Measurements from ENCODE around the gene AHSG. TPM values are rescaled to one million over a fixed set of nuclear protein-coding genes. Genes with fewer than 3 reads are reported as not detected.

The AHSG gene
- total and polyA plus RNA-seq, 9 donors = 0.25 to 1.7 TPM; not detected in 7

GRCh38 chr3:186669378-186670084, 56.7 kb downstream of the AHSG start:
- Histone ChIP-seq H3K27me3 (no peaks in the 10 kb centered on the region), H3K9me3 (no peaks in the 10 kb centered on the region), H3K4me3 (no peak overlapping the region), H3K36me3 (no peaks in the 10 kb centered on the region), H3K4me1 (ENCODE audit: insufficient read depth) (no peaks in the 10 kb centered on the region), H3K27ac (no peak overlapping the region)
- 77 to 83% (median 83%) methylated on average over 2 of the region's 2 CpGs for WGBS, 3 donors
- no peak for TF ChIP-seq EP300 (IDR thresholded peaks at IDR 0.05)
- no peak for TF ChIP-seq CTCF (IDR thresholded peaks at IDR 0.05)
- TF ChIP-seq POLR2A (IDR thresholded peaks at IDR 0.05) = no peak
- intact Hi-C loops (cut with DNase I) = no loop called here
- DNase-seq = no peak

DNA sequence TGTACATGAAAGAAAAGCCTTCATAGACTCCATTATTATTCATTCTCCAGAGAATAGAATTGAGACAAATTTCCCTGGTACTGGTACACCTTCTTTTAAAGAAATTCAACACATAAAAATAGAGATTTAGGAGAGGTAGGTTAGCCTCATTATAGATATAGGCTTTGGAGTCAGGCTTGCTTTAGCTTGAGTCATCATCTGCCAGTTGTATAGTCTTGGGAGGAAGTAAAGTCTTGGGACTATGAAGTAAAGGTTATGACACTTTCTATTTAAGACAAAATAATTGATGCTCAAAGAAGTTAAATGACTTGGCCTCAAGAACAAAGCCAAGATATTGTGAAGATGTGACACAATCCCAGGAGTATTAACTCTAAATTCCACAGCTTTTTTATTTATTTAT, 57.3 kb downstream of the AHSG start:
- H3K27ac ChIP-seq = no peak overlapping the region
- no peak overlapping the region for H3K4me3 ChIP-seq
- H3K27me3 ChIP-seq = no peaks in the 10 kb centered on the region
- intact Hi-C loops (cut with DNase I) = no loop called here
- H3K9me3 ChIP-seq = no peaks in the 10 kb centered on the region
- no peaks in the 10 kb centered on the region for H3K4me1 ChIP-seq (ENCODE audit: insufficient read depth)
- no peaks in the 10 kb centered on the region for H3K36me3 ChIP-seq
- no peak for DNase-seq
- TF ChIP-seq EP300 (IDR thresholded peaks at IDR 0.05) (no peak), POLR2A (IDR thresholded peaks at IDR 0.05) (no peak), CTCF (IDR thresholded peaks at IDR 0.05) (no peak)

Small RNAs within 50 kb of the gene (small RNA-seq; reads per million reads assigned to genes)
- not detected for gene RF00017

Other genes starting within 250 kb of the AHSG start
- 1 to 10 TPM; 1.2 to 3.3 (median 2.2) TPM for gene CRYGS, start 68.7 kb upstream of the AHSG start, total RNA-seq
- 1 to 10 TPM; 1.6 to 2.4 TPM for gene CRYGS, start 68.7 kb upstream of the AHSG start, polyA plus RNA-seq
- 10 to 100 TPM in 5 of 7 donors, 1 to 10 TPM in 2; 8.8 to 12.4 (median 10.6) TPM for gene TBCCD1, start 45.7 kb upstream of the AHSG start, total RNA-seq
- 10 to 100 TPM in 1 of 2 donors, 1 to 10 TPM in 1; 6.9 to 11.1 TPM for gene TBCCD1, start 45.7 kb upstream of the AHSG start, polyA plus RNA-seq
- 10 to 100 TPM; 17.7 to 33.4 (median 22.3) TPM for gene DNAJB11, start 42.3 kb upstream of the AHSG start, total RNA-seq
- gene DNAJB11, start 42.3 kb upstream of the AHSG start, polyA plus RNA-seq = 10 to 100 TPM; 23.8 to 38.2 TPM
- not detected for gene FETUB, start 27.3 kb downstream of the AHSG start, total RNA-seq
- gene FETUB, start 27.3 kb downstream of the AHSG start, polyA plus RNA-seq = not detected
- gene HRG, start 53.0 kb downstream of the AHSG start, total RNA-seq = under 1 TPM in 1 of 7 donors, not detected in 6; 0.13 TPM
- not detected for gene HRG, start 53.0 kb downstream of the AHSG start, polyA plus RNA-seq
- gene KNG1, start 104.3 kb downstream of the AHSG start, total RNA-seq = under 1 TPM in 3 of 7 donors, not detected in 4; 0.23 to 0.52 (median 0.48) TPM
- gene KNG1, start 104.3 kb downstream of the AHSG start, polyA plus RNA-seq = not detected
- 100 to 1,000 TPM; 347 to 961 (median 629) TPM for gene EIF4A2, start 170.5 kb downstream of the AHSG start, total RNA-seq
- gene EIF4A2, start 170.5 kb downstream of the AHSG start, polyA plus RNA-seq = 100 to 1,000 TPM; 774 to 842 TPM
- gene RFC4, start 193.4 kb downstream of the AHSG start, total RNA-seq = 10 to 100 TPM; 11.9 to 17.8 (median 13.8) TPM
- gene RFC4, start 193.4 kb downstream of the AHSG start, polyA plus RNA-seq = 10 to 100 TPM; 12.3 to 18.6 TPM
- gene ADIPOQ, start 229.7 kb downstream of the AHSG start, total RNA-seq = 1 to 10 TPM in 1 of 7 donors, not detected in 6; 1.1 TPM
- gene ADIPOQ, start 229.7 kb downstream of the AHSG start, polyA plus RNA-seq = 1 to 10 TPM in 1 of 2 donors, not detected in 1; 6.0 TPM